ENCODE measurements around the gene APP.

- no peak for TF ChIP-seq POLR2A (IDR thresholded peaks at IDR 0.05)
- no peak for TF ChIP-seq CTCF (IDR thresholded peaks at IDR 0.05)
Observed at GRCh38 chr21:26082549-26082948, 88.0 kb downstream of the APP start.
